K562 (cell line): ENCODE data around the gene CHCHD4. TPM values are rescaled to one million over a fixed set of nuclear protein-coding genes. Genes with fewer than 3 reads are reported as not detected.

Experiments used
- CEBPG ChIP-seq, 3 experiments: fragments of 200-800 bp in 1 of 3; sonication (Bioruptor generic) in 1 of 3; sonication (generic) in 1 of 3; formaldehyde crosslinking in 1 of 3; IDR thresholded peaks in 2 of 3; conservative IDR thresholded peaks in 1 of 3; 2 replicates each; pipeline versions ENCODE4 v1.6.1 to v1.8.0; 2016 to 2022; ENCODE audit warnings: missing compliant biosample characterization in 2 of 3, missing genetic modification characterization in 2 of 3, mild to moderate bottlenecking in 1 of 3, missing genetic modification reagents in 1 of 3
- HDGF ChIP-seq: fragments of 450-650 bp; IDR thresholded peaks from 2 replicates; pipeline ENCODE4 v1.6.1; 2016
- PTBP1 ChIP-seq: fragments of 200-400 bp; formaldehyde crosslinking; IDR thresholded peaks from 2 replicates; pipeline ENCODE4 v1.6.1; 2017; ENCODE audit warnings: low read depth, low read length
- SAFB2 ChIP-seq: fragments of 200-400 bp; formaldehyde crosslinking; IDR thresholded peaks from 2 replicates; pipeline ENCODE4 v1.6.1; 2018; ENCODE audit warnings: borderline replicate concordance, low read length, low read depth, moderate library complexity; ENCODE audit not compliant: severe bottlenecking
- TAF7 ChIP-seq: fragments of 450-650 bp; IDR thresholded peaks from 2 replicates; pipeline ENCODE4 v1.6.1; 2016; ENCODE audit warnings: missing genetic modification characterization, missing compliant biosample characterization
- TEAD1 ChIP-seq, 2 experiments: fragments of 450-650 bp in 1 of 2; sonication (generic) in 1 of 2; formaldehyde crosslinking; IDR thresholded peaks; 2 replicates each; pipeline versions ENCODE4 v1.4.0 to v1.8.0; 2020 to 2022; ENCODE audit warnings: mild to moderate bottlenecking in 2 of 2, missing genetic modification reagents in 1 of 2
- XRCC4 ChIP-seq: IDR thresholded peaks from one replicate; pipeline ENCODE4 v1.6.1; 2011; ENCODE audit not compliant: insufficient read depth, insufficient read length; ENCODE audit errors: extremely low read depth
- ZKSCAN3 ChIP-seq: fragments of 250-450 bp; sonication (Bioruptor Pico); IDR thresholded peaks from 2 replicates; pipeline ENCODE4 v1.4.0; 2020
- ZNF184 ChIP-seq: sonication (generic); formaldehyde crosslinking; IDR thresholded peaks from 2 replicates; pipeline ENCODE4 v1.5.0; 2020; ENCODE audit warnings: missing genetic modification reagents
- ZNF282 ChIP-seq: sonication (generic); formaldehyde crosslinking; IDR thresholded peaks from 2 replicates; pipeline ENCODE4 v1.8.1; 2023; ENCODE audit warnings: missing genetic modification reagents
- ZNF57 ChIP-seq: fragments of 450-650 bp; formaldehyde crosslinking; IDR thresholded peaks from 2 replicates; pipeline ENCODE4 v1.4.0; 2020; ENCODE audit warnings: mild to moderate bottlenecking, moderate library complexity
- ZNF707 ChIP-seq: fragments of 250-450 bp; sonication (Bioruptor Pico); conservative IDR thresholded peaks from 2 replicates; pipeline ENCODE4 v1.8.0; 2022; ENCODE audit warnings: inconsistent platforms, mild to moderate bottlenecking, moderate library complexity
- ZNF740 ChIP-seq, 3 experiments: fragments of 200-800 bp in 1 of 3; sonication (Bioruptor generic) in 1 of 3; sonication (generic) in 1 of 3; formaldehyde crosslinking in 1 of 3; IDR thresholded peaks; 2 replicates each; pipeline versions ENCODE4 v1.6.1 to v1.8.0; 2016 to 2022; ENCODE audit warnings: mild to moderate bottlenecking in 2 of 3, missing compliant biosample characterization in 2 of 3, missing genetic modification characterization in 2 of 3, missing genetic modification reagents in 1 of 3
- polyA plus RNA-seq, 8 experiments: library from polyadenylated mRNA; depleted of rRNA in 4 of 8; stranded (reverse) in 5 of 8; unstranded in 3 of 8; fragments of >200 nt; fragmentation: Nextera tagmentation in 2 of 8; fragmentation: Illumina TruSeq in 1 of 8; extraction: Ambion mirVana in 2 of 8; extraction: Trizol in 1 of 8; gene quantifications; 2 replicates each; pipeline versions ENCODE4 v1.2.1 to v1.2.3, GENCODE V29; 2011 to 2014; ENCODE audit warnings: inconsistent platforms in 1 of 8, missing spikeins in 1 of 8
- total RNA-seq, 7 experiments: library from RNA; depleted of rRNA in 6 of 7; stranded (reverse); fragments of >200 nt in 6 of 7; fragmentation: Illumina TruSeq in 2 of 7; extraction: Trizol in 2 of 7; gene quantifications; 2 replicates each; pipeline versions ENCODE4 v1.2.1 to v1.2.3, GENCODE V29; 2011 to 2021; ENCODE audit warnings: low replicate concordance in 1 of 7
- TF ChIP-seq, protein P1 (sequence below): fragments of 450-650 bp; IDR thresholded peaks from 2 replicates; pipeline ENCODE4 v1.6.1; 2016; ENCODE audit warnings: low read depth
- TF ChIP-seq, protein P2 (sequence below): fragments of 250-450 bp; sonication (Bioruptor Pico); IDR thresholded peaks from 2 replicates; pipeline ENCODE4 v1.9.0; 2021; ENCODE audit warnings: mild to moderate bottlenecking, inconsistent platforms

CHCHD4 gene
- total and polyA plus RNA-seq, 9 of the 15 experiments (the other 6 are each of a cell fraction or from before 2014, with no cell fraction given), result 55.4 to 225 (median 77.2) TPM

- no peak for TF ChIP-seq XRCC4
- TF ChIP-seq, protein P1, sequence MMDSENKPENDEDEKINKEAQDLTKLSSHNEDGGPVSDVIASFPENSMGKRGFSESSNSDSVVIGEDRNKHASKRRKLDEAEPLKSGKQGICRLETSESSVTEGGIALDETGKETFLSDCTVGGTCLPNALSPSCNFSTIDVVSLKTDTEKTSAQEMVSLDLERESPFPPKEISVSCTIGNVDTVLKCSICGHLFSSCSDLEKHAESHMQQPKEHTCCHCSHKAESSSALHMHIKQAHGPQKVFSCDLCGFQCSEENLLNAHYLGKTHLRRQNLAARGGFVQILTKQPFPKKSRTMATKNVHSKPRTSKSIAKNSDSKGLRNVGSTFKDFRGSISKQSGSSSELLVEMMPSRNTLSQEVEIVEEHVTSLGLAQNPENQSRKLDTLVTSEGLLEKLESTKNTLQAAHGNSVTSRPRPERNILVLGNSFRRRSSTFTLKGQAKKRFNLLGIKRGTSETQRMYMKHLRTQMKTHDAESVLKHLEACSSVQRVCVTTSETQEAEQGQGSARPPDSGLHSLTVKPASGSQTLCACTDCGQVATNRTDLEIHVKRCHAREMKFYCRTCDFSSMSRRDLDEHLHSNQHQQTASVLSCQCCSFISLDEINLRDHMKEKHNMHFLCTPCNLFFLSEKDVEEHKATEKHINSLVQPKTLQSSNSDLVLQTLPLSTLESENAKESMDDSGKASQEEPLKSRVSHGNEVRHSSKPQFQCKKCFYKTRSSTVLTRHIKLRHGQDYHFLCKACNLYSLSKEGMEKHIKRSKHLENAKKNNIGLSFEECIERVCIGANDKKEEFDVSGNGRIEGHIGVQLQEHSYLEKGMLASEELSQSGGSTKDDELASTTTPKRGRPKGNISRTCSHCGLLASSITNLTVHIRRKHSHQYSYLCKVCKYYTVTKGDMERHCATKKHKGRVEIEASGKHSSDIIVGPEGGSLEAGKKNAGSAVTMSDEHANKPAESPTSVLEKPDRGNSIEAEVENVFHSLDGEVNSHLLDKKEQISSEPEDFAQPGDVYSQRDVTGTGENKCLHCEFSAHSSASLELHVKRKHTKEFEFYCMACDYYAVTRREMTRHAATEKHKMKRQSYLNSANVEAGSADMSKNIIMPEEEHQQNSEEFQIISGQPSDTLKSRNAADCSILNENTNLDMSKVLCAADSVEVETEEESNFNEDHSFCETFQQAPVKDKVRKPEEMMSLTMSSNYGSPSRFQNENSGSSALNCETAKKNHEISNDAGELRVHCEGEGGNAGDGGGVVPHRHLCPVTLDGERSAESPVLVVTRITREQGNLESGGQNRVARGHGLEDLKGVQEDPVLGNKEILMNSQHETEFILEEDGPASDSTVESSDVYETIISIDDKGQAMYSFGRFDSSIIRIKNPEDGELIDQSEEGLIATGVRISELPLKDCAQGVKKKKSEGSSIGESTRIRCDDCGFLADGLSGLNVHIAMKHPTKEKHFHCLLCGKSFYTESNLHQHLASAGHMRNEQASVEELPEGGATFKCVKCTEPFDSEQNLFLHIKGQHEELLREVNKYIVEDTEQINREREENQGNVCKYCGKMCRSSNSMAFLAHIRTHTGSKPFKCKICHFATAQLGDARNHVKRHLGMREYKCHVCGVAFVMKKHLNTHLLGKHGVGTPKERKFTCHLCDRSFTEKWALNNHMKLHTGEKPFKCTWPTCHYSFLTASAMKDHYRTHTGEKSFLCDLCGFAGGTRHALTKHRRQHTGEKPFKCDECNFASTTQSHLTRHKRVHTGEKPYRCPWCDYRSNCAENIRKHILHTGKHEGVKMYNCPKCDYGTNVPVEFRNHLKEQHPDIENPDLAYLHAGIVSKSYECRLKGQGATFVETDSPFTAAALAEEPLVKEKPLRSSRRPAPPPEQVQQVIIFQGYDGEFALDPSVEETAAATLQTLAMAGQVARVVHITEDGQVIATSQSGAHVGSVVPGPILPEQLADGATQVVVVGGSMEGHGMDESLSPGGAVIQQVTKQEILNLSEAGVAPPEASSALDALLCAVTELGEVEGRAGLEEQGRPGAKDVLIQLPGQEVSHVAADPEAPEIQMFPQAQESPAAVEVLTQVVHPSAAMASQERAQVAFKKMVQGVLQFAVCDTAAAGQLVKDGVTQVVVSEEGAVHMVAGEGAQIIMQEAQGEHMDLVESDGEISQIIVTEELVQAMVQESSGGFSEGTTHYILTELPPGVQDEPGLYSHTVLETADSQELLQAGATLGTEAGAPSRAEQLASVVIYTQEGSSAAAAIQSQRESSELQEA, result no peak; the same call in 1 of the 2 replicates
- no peak for TF ChIP-seq ZNF707 (CRISPR knock-in tag)
- peak in 1 of 2 experiments; percentile 74; a peak in 2 of 4 replicates for TF ChIP-seq TEAD1 (CRISPR knock-in tag; IDR thresholded peaks at IDR 0.05)
- no peak for TF ChIP-seq ZKSCAN3
- TF ChIP-seq ZNF184 (CRISPR knock-in tag), result no peak; the same call in 1 of the 2 replicates
- no peak for TF ChIP-seq ZNF740 (CRISPR knock-in tag; IDR thresholded peaks at IDR 0.05)
- TF ChIP-seq ZNF740 (tag; IDR thresholded peaks at IDR 0.05), result no peak
- TF ChIP-seq HDGF, result 0 out of 2 replicates have a peak, but pooled peaks have one; percentile 33
- TF ChIP-seq ZNF57 (CRISPR knock-in tag), result no peak
- TF ChIP-seq PTBP1, result no peak
- TF ChIP-seq ZNF282 (CRISPR knock-in tag), result no peak
- TF ChIP-seq, protein P2, sequence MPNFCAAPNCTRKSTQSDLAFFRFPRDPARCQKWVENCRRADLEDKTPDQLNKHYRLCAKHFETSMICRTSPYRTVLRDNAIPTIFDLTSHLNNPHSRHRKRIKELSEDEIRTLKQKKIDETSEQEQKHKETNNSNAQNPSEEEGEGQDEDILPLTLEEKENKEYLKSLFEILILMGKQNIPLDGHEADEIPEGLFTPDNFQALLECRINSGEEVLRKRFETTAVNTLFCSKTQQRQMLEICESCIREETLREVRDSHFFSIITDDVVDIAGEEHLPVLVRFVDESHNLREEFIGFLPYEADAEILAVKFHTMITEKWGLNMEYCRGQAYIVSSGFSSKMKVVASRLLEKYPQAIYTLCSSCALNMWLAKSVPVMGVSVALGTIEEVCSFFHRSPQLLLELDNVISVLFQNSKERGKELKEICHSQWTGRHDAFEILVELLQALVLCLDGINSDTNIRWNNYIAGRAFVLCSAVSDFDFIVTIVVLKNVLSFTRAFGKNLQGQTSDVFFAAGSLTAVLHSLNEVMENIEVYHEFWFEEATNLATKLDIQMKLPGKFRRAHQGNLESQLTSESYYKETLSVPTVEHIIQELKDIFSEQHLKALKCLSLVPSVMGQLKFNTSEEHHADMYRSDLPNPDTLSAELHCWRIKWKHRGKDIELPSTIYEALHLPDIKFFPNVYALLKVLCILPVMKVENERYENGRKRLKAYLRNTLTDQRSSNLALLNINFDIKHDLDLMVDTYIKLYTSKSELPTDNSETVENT (CRISPR knock-in tag), result 0 out of 2 replicates have a peak, but pooled peaks have one; percentile 4
- TF ChIP-seq SAFB2, result no peak
- TF ChIP-seq CEBPG (CRISPR knock-in tag; IDR thresholded peaks at IDR 0.05), result 0 out of 2 replicates have a peak, but pooled peaks have one; percentile 5
- no peak for TF ChIP-seq CEBPG (tag; conservative IDR thresholded peaks at IDR 0.05 in 1 of 2, IDR thresholded peaks at IDR 0.05 in 1 of 2)
- no peak for TF ChIP-seq TAF7 (tag)
These were observed 735 bp upstream of the CHCHD4 start (continued) for GRCh38 chr3:14125193-14126016.
